BJ (cell line): ENCODE measurements around the gene GRIA2. TPM values are rescaled to one million over a fixed set of nuclear protein-coding genes. Genes with fewer than 3 reads are reported as not detected.
A peak's percentile ranks its signal among the peaks of the same experiment; 100 is the strongest.
"Not testable (repeated sequence)": the region's sequence is repeated elsewhere in the genome, so short reads cannot be mapped to it uniquely, and the experiment has no call there.

ENCODE experiments used
- CTCF ChIA-PET: fragments of 350-600 bp; formaldehyde crosslinking; extraction: SDS; loops from one replicate; lab custom pipeline; 2021; ENCODE audit warnings: antibody characterized with exemption, inconsistent platforms; lab: Yijun Ruan, JAX
- POLR2A ChIA-PET: fragments of 300-600 bp; sonication (Branson Sonifier 250); formaldehyde crosslinking; extraction: SDS; loops from one replicate; lab custom pipeline; 2021; ENCODE audit warnings: antibody characterized with exemption; lab: Charles Lee
- DNase-seq: peaks from one replicate; pipeline ENCODE4 v3.0.0-alpha.2; 2011; ENCODE audit warnings: low read depth
- H3K27me3 ChIP-seq: 2 replicates; pipeline ENCODE4 v1.6.0; 2011; ENCODE audit warnings: low read length; ENCODE audit not compliant: control insufficient read depth, insufficient read depth
- H3K36me3 ChIP-seq: 2 replicates; pipeline ENCODE4 v1.5.1; 2011; ENCODE audit warnings: low read length; ENCODE audit not compliant: control insufficient read depth, insufficient read depth
- H3K4me3 ChIP-seq: 2 replicates; pipeline ENCODE4 v1.5.1; 2011; ENCODE audit warnings: low read depth, mild to moderate bottlenecking, control low read depth, low read length
- CTCF ChIP-seq: IDR thresholded peaks from 2 replicates; pipeline ENCODE4 v1.5.1; 2011; ENCODE audit warnings: low read depth, mild to moderate bottlenecking, control low read depth, inconsistent platforms, low read length, moderate library complexity; ENCODE audit not compliant: insufficient read depth
- polyA minus RNA-seq: library from RNA; depleted of rRNA, polyadenylated mRNA; stranded (reverse); fragments of >200 nt; gene quantifications from 2 replicates; pipeline ENCODE4 v1.2.3, GENCODE V29; 2011; rRNA and poly(A)+ RNA removed
- polyA plus RNA-seq: library from polyadenylated mRNA; depleted of rRNA; stranded (reverse); fragments of >200 nt; gene quantifications from 2 replicates; pipeline ENCODE4 v1.2.3, GENCODE V29; 2011; rRNA removed

GRIA2 gene
- polyA plus RNA-seq, result not detected in 2 replicates
- not detected in 2 replicates for polyA minus RNA-seq

- Histone ChIP-seq H3K4me3 (peak within 1 kb of the TSS; percentile 25), H3K36me3 (no peaks in the 10 kb centered on the region), H3K27me3 (peaks cover 27% of the 10 kb centered on the region)
- no peak for DNase-seq
- ChIA-PET POLR2A (no interaction called here), CTCF (no interaction called here)
- TF ChIP-seq CTCF, result no peak
These were observed at the start of gene GRIA2 for GRCh38 chr4:157220371-157220881. GRIA2 (plus strand) TSS chr4:157220728; CDS start chr4:157221043, 315 bp downstream.

GRCh38 chr4:157172011-157172410 is 48.5 kb upstream of the GRIA2 start:
- DNase-seq, result no peak
- no peaks in the 10 kb centered on the region for H3K27me3 ChIP-seq
- no peak for TF ChIP-seq CTCF
- CTCF ChIA-PET, result interaction anchor here (0.7 to 0.8 kb wide), 2 partner anchors 697 to 1617 kb away, joined by 3 read pairs; no protein-coding TSS in a partner anchor
- no peaks in the 10 kb centered on the region for H3K36me3 ChIP-seq
- POLR2A ChIA-PET, result no interaction called here
- H3K4me3 ChIP-seq, result no peak overlapping the region

- H3K27me3 ChIP-seq, H3K4me3 ChIP-seq, DNase-seq, POLR2A ChIA-PET, CTCF ChIA-PET, H3K36me3 ChIP-seq: not testable (repeated sequence)
These were observed 40.3 kb upstream of the GRIA2 start for GRCh38 chr4:157180268-157180667.

GRCh38 chr4:157184300-157184699 is 36.2 kb upstream of the GRIA2 start:
- CTCF ChIA-PET, result no interaction called here
- Histone ChIP-seq H3K27me3 (no peaks in the 10 kb centered on the region), H3K4me3 (no peak overlapping the region), H3K36me3 (no peaks in the 10 kb centered on the region)
- no peak for DNase-seq
- TF ChIP-seq CTCF, result no peak
- POLR2A ChIA-PET, result no interaction called here

GRCh38 chr4:157185363-157185762 is 35.2 kb upstream of the GRIA2 start:
- ChIA-PET POLR2A (no interaction called here), CTCF (no interaction called here)
- Histone ChIP-seq H3K4me3 (no peak overlapping the region), H3K36me3 (no peaks in the 10 kb centered on the region), H3K27me3 (no peaks in the 10 kb centered on the region)
- DNase-seq, result no peak
- TF ChIP-seq CTCF, result no peak

- no peaks in the 10 kb centered on the region for H3K27me3 ChIP-seq
- TF ChIP-seq CTCF, result no peak
- no peak for DNase-seq
- ChIA-PET CTCF (interaction anchor here (0.6 to 1.3 kb wide), 2 partner anchors 9 to 454 kb away, joined by 3 read pairs; no protein-coding TSS in a partner anchor), POLR2A (no interaction called here)
- H3K4me3 ChIP-seq, result no peak overlapping the region
- H3K36me3 ChIP-seq, result no peaks in the 10 kb centered on the region
These were observed 25.2 kb upstream of the GRIA2 start for GRCh38 chr4:157195374-157195773.
